AG04449 (cell line): ENCODE data around the gene FREM2.

Experiments used
- CTCF ChIA-PET: fragments of 350-600 bp; formaldehyde crosslinking; extraction: SDS; loops from one replicate; lab custom pipeline; 2021; ENCODE audit warnings: antibody characterized with exemption; lab: Yijun Ruan, JAX
- POLR2A ChIA-PET: fragments of 400-600, 350-600 bp; formaldehyde crosslinking; extraction: SDS; loops from one replicate; lab custom pipeline; 2020; ENCODE audit warnings: antibody characterized with exemption, inconsistent platforms; lab: Yijun Ruan, JAX
- DNase-seq: peaks from one replicate; pipeline ENCODE4 v3.0.0-alpha.2; 2010; ENCODE audit warnings: low read depth, low spot score
- H3K4me3 ChIP-seq: 2 replicates; pipeline ENCODE4 v1.5.1; 2011; ENCODE audit warnings: low read depth, mild to moderate bottlenecking, control low read depth, low read length
- CTCF ChIP-seq: IDR thresholded peaks from one replicate; pipeline ENCODE4 v1.5.1; 2011; ENCODE audit warnings: mild to moderate bottlenecking, moderate library complexity, low read length, control low read depth, inconsistent platforms; ENCODE audit not compliant: insufficient read depth; ENCODE audit errors: missing control alignments

Gene FREM2

DNA sequence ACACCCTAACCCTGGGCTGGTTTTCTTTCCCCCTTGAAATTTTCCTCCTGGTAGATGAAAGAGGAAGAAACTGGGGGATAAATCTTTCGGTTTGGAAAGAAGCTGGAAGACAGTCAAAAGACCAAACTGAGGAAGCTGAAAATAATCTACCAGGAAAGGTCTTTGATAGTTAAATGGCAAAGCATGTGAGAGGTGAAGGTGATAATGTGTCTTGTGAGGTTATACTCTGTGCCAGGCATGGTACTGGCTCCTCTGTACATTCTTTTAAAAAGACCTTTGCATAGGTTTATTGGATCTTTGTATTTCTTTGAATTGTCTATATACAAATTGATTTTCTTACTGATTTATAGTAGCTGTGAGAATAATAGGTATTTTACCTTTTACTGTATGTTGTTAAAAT, 98.6 kb downstream of the FREM2 start:
- ChIA-PET CTCF (no interaction called here), POLR2A (no interaction called here)

GRCh38 chr13:38787550-38787949, 100.7 kb downstream of the FREM2 start:
- H3K4me3 ChIP-seq: no peak overlapping the region
- no peak for DNase-seq
- ChIA-PET CTCF (no interaction called here), POLR2A (no interaction called here)
- TF ChIP-seq CTCF: no peak

More for the DNA sequence above, 98.6 kb downstream of the FREM2 start:
- TF ChIP-seq CTCF: no peak
- no peak overlapping the region for H3K4me3 ChIP-seq
- no peak for DNase-seq

- ChIA-PET POLR2A (no interaction called here), CTCF (no interaction called here)
- TF ChIP-seq CTCF: no peak
- DNase-seq: no peak
- no peak overlapping the region for H3K4me3 ChIP-seq
Observed at GRCh38 chr13:38796890-38797289, 110.0 kb downstream of the FREM2 start.

DNA sequence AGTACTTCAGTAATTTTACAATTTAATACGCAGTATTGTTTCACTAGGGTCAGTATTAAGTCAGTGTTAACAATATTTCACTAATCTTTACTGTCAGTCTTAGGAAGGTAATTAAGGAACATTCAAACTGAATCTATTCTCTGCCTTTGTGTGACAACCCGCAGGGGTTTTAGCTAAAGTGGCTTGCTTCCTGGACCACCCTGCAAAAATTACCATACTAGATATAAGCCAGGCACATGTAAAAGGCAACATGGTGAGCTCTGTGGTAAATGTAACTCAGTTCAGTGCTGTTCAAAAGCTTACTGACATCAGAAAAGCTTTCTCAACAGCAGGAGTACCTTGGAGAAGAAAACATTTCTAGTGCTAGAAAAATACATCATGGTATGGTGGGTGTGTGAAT, 116.7 kb downstream of the FREM2 start:
- DNase-seq: no peak
- CTCF ChIA-PET: no interaction called here

DNA sequence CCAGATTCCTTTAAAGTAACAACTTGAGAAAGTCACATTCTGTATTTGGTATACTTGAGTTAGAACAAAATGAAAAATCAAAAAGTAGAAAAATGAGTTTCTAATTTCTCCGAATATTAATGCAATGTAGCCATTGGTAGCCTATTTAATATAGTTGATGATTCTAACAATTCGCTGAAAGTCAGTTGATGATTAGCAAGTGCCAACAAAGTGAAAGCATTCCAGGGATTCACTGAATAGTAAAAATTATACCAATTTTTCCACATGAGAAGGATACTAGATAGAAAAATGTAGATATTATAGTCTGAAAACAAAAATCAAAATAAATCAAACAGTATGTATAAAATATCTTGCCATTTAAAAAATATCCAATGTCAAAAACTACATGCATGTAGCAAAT, 117.2 kb downstream of the FREM2 start:
- POLR2A ChIA-PET: no interaction called here
- CTCF ChIA-PET: no interaction called here
- H3K4me3 ChIP-seq: no peak overlapping the region
- TF ChIP-seq CTCF: no peak
- no peak for DNase-seq

More for the DNA sequence above, 116.7 kb downstream of the FREM2 start:
- no peak overlapping the region for H3K4me3 ChIP-seq
- POLR2A ChIA-PET: no interaction called here
- TF ChIP-seq CTCF: no peak

- POLR2A ChIA-PET: no interaction called here
- no peak overlapping the region for H3K4me3 ChIP-seq
- TF ChIP-seq CTCF: no peak
- CTCF ChIA-PET: no interaction called here
- no peak for DNase-seq
Observed at GRCh38 chr13:38804536-38804935, 117.7 kb downstream of the FREM2 start.
